ENCODE results near the gene MAML2. TPM values are rescaled to one million over a fixed set of nuclear protein-coding genes. Genes with fewer than 3 reads are reported as not detected.
A peak's percentile ranks its signal among the peaks of the same experiment; 100 is the strongest.

Gene MAML2
- total and polyA plus RNA-seq, 7 donors: 2.8 to 20.7 (median 11.8) TPM

GRCh38 chr11:96204721-96205459, 138.1 kb downstream of the MAML2 start:
- no peak for TF ChIP-seq POLR2A (IDR thresholded peaks at IDR 0.05)
- TF ChIP-seq, protein P1, sequence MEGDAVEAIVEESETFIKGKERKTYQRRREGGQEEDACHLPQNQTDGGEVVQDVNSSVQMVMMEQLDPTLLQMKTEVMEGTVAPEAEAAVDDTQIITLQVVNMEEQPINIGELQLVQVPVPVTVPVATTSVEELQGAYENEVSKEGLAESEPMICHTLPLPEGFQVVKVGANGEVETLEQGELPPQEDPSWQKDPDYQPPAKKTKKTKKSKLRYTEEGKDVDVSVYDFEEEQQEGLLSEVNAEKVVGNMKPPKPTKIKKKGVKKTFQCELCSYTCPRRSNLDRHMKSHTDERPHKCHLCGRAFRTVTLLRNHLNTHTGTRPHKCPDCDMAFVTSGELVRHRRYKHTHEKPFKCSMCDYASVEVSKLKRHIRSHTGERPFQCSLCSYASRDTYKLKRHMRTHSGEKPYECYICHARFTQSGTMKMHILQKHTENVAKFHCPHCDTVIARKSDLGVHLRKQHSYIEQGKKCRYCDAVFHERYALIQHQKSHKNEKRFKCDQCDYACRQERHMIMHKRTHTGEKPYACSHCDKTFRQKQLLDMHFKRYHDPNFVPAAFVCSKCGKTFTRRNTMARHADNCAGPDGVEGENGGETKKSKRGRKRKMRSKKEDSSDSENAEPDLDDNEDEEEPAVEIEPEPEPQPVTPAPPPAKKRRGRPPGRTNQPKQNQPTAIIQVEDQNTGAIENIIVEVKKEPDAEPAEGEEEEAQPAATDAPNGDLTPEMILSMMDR (IDR thresholded peaks at IDR 0.05): no peak
- TF ChIP-seq EP300 (IDR thresholded peaks at IDR 0.05): no peak
- no peak for TF ChIP-seq POLR2AphosphoS5 (IDR thresholded peaks at IDR 0.05)
- no peaks in the 10 kb centered on the region for H3K27me3 ChIP-seq
- H3K9me3 ChIP-seq: no peaks in the 10 kb centered on the region
- no peak overlapping the region for H3K4me3 ChIP-seq
- H3K36me3 ChIP-seq: no peaks in the 10 kb centered on the region
- intact Hi-C loops (cut with DNase I): no loop called here
- H3K4me1 ChIP-seq: peaks cover 0 to 29% (median 13%) of the 10 kb centered on the region in 4 donors
- H3K27ac ChIP-seq: no peak overlapping the region
- DNase-seq: no peak
- 83 to 92% methylated on average over 5 of the region's 5 CpGs for WGBS, 2 donors

DNA sequence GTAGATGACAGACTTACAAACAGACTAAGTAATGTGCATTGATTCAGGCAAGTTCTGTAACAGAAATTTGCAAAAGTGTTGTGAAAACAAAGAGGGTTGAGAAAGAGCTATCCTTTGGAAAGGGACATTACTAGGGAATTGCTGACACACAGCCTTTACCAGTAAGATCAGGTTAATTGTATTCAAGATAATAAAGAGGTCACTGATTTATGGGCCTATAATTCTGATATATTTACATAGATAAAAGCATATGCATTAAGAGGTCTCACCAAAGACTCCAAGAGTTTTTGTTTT, 138.7 kb downstream of the MAML2 start:
- Histone ChIP-seq H3K27me3 (no peaks in the 10 kb centered on the region), H3K4me1 (peaks cover 0 to 30% (median 18%) of the 10 kb centered on the region in 4 donors), H3K4me3 (no peak overlapping the region), H3K36me3 (no peaks in the 10 kb centered on the region), H3K27ac (no peak overlapping the region), H3K9me3 (no peaks in the 10 kb centered on the region)
- DNase-seq: no peak
- TF ChIP-seq POLR2A (IDR thresholded peaks at IDR 0.05) (no peak), EP300 (IDR thresholded peaks at IDR 0.05) (no peak), POLR2AphosphoS5 (IDR thresholded peaks at IDR 0.05) (no peak)
- TF ChIP-seq, protein P1 (IDR thresholded peaks at IDR 0.05): no peak
- intact Hi-C loops (cut with DNase I): no loop called here

DNA sequence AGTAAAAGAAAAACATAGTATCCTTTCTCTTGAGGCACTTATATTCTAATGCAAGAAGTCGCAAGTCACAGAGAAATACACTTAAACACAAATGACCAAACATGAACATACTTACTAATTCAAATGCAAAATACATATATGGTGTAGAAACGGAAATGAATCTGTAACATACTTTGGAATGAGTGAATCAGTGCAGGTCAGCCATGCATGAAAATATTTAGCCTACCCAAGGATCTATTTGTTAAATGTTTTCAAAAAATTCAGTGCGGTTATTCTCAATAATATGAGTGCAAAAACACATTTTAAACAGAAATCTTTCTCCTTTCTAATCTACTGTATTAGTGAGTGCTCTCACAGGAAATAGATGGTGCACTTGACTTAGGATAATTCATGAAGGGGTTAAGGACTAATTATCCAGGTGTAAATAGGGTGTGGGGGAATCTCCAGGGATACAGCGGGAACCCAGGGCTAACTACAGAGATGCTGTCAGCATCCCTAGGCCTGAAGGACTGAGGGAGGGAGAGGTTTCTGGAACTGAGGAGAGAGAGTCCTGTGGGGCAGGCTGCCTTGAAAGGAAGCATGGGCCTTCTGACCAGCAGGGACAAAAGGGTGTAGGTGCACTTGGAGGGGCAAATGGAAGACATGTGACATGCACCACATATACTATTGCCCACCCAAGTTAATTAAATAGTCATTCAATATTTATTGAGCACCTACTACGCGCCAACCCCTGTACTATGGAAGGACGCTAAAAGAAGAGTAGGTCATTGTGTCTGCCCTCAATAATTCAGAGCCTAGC, 139.2 kb downstream of the MAML2 start:
- intact Hi-C loops (cut with DNase I): no loop called here
- no peak for DNase-seq
- WGBS, 2 donors: 95% methylated on average over 7 of the region's 7 CpGs
- TF ChIP-seq EP300 (IDR thresholded peaks at IDR 0.05) (no peak), POLR2A (IDR thresholded peaks at IDR 0.05) (no peak), POLR2AphosphoS5 (IDR thresholded peaks at IDR 0.05) (no peak)
- TF ChIP-seq, protein P1 (IDR thresholded peaks at IDR 0.05): no peak
- Histone ChIP-seq H3K4me3 (no peak overlapping the region), H3K36me3 (no peaks in the 10 kb centered on the region), H3K9me3 (no peaks in the 10 kb centered on the region), H3K4me1 (peaks cover 0 to 30% (median 18%) of the 10 kb centered on the region in 4 donors), H3K27me3 (no peaks in the 10 kb centered on the region), H3K27ac (no peak overlapping the region)

DNA sequence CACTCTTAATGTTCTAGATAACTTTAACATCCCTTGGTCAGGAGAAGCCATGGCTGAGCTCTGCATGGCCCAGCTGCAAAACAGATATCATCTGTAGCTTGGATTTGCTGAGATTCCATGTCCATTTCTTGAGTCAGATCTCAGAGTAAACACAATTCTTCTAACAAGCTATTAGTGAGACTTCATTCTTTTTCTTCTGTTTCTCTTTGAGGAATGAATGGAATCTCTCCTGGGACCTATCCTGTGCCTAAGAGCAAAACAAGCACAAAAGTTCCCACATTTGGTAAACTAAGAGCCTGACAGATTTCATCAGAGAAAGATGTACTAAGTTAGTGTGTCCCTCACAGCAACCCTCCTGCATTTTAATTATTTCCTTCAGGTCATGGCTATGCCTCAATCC, 142.8 kb downstream of the MAML2 start:
- no peak for DNase-seq
- Histone ChIP-seq H3K9me3 (no peaks in the 10 kb centered on the region), H3K27ac (peak overlapping the region in 3 of 4 donors; percentile 31 to 67 (median 35)), H3K27me3 (no peaks in the 10 kb centered on the region), H3K4me3 (no peak overlapping the region), H3K36me3 (no peaks in the 10 kb centered on the region), H3K4me1 (peaks cover 0 to 19% (median 10%) of the 10 kb centered on the region in 4 donors)
- TF ChIP-seq POLR2A (IDR thresholded peaks at IDR 0.05): no peak
- TF ChIP-seq, protein P1 (IDR thresholded peaks at IDR 0.05): no peak
- no peak for TF ChIP-seq POLR2AphosphoS5 (IDR thresholded peaks at IDR 0.05)
- TF ChIP-seq EP300 (IDR thresholded peaks at IDR 0.05): no peak
- intact Hi-C loops (cut with DNase I): no loop called here
